Neutrophil (primary cell): ENCODE data around the gene BMP2K.
A peak's percentile ranks its signal among the peaks of the same experiment; 100 is the strongest.
"Not testable (repeated sequence)": the region's sequence is repeated elsewhere in the genome, so short reads cannot be mapped to it uniquely, and the experiment has no call there.

Experiments
- H3K27ac ChIP-seq: fragments of 200-600 bp; sonication (generic); 2 replicates; pipeline ENCODE4 v1.5.1; 2016; ENCODE audit warnings: mild to moderate bottlenecking, moderate library complexity
- H3K27me3 ChIP-seq: fragments of 200-600 bp; sonication (generic); 2 replicates; pipeline ENCODE4 v1.6.0; 2016; ENCODE audit warnings: mild to moderate bottlenecking
- H3K36me3 ChIP-seq: fragments of 200-600 bp; sonication (generic); 2 replicates; pipeline ENCODE4 v1.5.1; 2017
- H3K4me1 ChIP-seq, 2 experiments: fragments of 200-600 bp in 1 of 2; sonication (generic) in 1 of 2; 1 replicate in 1 of 2; 2 replicates in 1 of 2; pipeline versions ENCODE4 v1.5.1 to v1.6.1; 2013 to 2016; ENCODE audit warnings: low read depth in 1 of 2, low read length in 1 of 2, mild to moderate bottlenecking in 1 of 2, moderate library complexity in 1 of 2; ENCODE audit not compliant: control insufficient read depth in 1 of 2, insufficient read depth in 1 of 2
- H3K4me3 ChIP-seq, 2 experiments: fragments of 200-600 bp in 1 of 2; sonication (generic) in 1 of 2; 1 replicate in 1 of 2; 2 replicates in 1 of 2; pipeline ENCODE4 v1.5.1; 2013 to 2016; ENCODE audit warnings: low read depth in 1 of 2, low read length in 1 of 2, mild to moderate bottlenecking in 1 of 2, moderate library complexity in 1 of 2
- H3K9me3 ChIP-seq: fragments of 200-600 bp; sonication (generic); 2 replicates; pipeline ENCODE4 v1.5.1; 2016
- TF ChIP-seq, protein P1 (sequence below): fragments of 200-600 bp; sonication (generic); IDR thresholded peaks from 2 replicates; pipeline ENCODE4 v1.5.1; 2016; ENCODE audit warnings: antibody characterized with exemption

The BMP2K gene

GRCh38 chr4:78864405-78865024, 88.4 kb downstream of the BMP2K start:
- Histone ChIP-seq H3K4me1 (no peaks in the 10 kb centered on the region), H3K27me3 (no peaks in the 10 kb centered on the region), H3K27ac (no peak overlapping the region), H3K4me3 (no peak overlapping the region), H3K9me3 (no peaks in the 10 kb centered on the region), H3K36me3 (peaks cover 59% of the 10 kb centered on the region)
- TF ChIP-seq, protein P1, sequence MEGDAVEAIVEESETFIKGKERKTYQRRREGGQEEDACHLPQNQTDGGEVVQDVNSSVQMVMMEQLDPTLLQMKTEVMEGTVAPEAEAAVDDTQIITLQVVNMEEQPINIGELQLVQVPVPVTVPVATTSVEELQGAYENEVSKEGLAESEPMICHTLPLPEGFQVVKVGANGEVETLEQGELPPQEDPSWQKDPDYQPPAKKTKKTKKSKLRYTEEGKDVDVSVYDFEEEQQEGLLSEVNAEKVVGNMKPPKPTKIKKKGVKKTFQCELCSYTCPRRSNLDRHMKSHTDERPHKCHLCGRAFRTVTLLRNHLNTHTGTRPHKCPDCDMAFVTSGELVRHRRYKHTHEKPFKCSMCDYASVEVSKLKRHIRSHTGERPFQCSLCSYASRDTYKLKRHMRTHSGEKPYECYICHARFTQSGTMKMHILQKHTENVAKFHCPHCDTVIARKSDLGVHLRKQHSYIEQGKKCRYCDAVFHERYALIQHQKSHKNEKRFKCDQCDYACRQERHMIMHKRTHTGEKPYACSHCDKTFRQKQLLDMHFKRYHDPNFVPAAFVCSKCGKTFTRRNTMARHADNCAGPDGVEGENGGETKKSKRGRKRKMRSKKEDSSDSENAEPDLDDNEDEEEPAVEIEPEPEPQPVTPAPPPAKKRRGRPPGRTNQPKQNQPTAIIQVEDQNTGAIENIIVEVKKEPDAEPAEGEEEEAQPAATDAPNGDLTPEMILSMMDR, result peak; percentile 42

GRCh38 chr4:78865451-78865850, 89.3 kb downstream of the BMP2K start:
- Histone ChIP-seq H3K9me3 (no peaks in the 10 kb centered on the region), H3K36me3 (peaks cover 57% of the 10 kb centered on the region), H3K4me3 (no peak overlapping the region), H3K4me1 (no peaks in the 10 kb centered on the region), H3K27me3 (no peaks in the 10 kb centered on the region), H3K27ac (no peak overlapping the region)
- TF ChIP-seq, protein P1, result no peak

DNA sequence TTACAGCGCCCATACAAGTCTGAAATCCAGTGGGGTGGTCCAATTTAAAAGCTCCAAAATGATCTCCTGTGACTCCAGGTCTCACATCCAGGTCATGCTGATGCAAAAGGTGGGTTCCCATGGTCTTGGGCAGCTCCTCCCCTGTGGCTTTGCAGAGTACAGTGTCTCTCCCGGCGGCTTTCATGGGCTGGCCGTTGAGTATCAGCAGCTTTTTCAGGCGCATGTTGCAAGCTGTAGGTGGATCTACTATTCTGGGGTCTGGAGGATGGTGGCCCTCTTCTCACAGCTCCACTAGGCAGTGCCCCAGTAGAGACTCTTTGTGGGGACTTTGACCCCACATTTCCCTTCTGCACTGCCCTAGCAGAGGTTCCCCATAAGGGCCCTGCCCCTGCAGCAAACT, 92.6 kb downstream of the BMP2K start:
- not testable (repeated sequence) for H3K27ac ChIP-seq, H3K4me1 ChIP-seq, H3K27me3 ChIP-seq, H3K4me3 ChIP-seq, H3K9me3 ChIP-seq
- H3K36me3 ChIP-seq, result peaks cover 75% of the 10 kb centered on the region

GRCh38 chr4:78870056-78870455, 93.9 kb downstream of the BMP2K start:
- no peaks in the 10 kb centered on the region for H3K4me1 ChIP-seq
- no peak overlapping the region for H3K27ac ChIP-seq
- H3K36me3 ChIP-seq, result peaks cover 89% of the 10 kb centered on the region
- H3K4me3 ChIP-seq, result no peak overlapping the region
- no peaks in the 10 kb centered on the region for H3K27me3 ChIP-seq
- TF ChIP-seq, protein P1, result no peak
- no peaks in the 10 kb centered on the region for H3K9me3 ChIP-seq

- H3K27me3 ChIP-seq, result no peaks in the 10 kb centered on the region
- TF ChIP-seq, protein P1, result no peak
- H3K9me3 ChIP-seq, result no peaks in the 10 kb centered on the region
- H3K36me3 ChIP-seq, result peaks cover 88% of the 10 kb centered on the region
- no peak overlapping the region for H3K27ac ChIP-seq
- H3K4me1 ChIP-seq, result no peaks in the 10 kb centered on the region
- H3K4me3 ChIP-seq, result no peak overlapping the region
These were observed 100.6 kb downstream of the BMP2K start for GRCh38 chr4:78876568-78877320.

GRCh38 chr4:78878031-78878430, 101.9 kb downstream of the BMP2K start:
- Histone ChIP-seq H3K27ac (no peak overlapping the region), H3K4me1 (no peaks in the 10 kb centered on the region), H3K4me3 (no peak overlapping the region), H3K36me3 (peaks cover 77% of the 10 kb centered on the region), H3K9me3 (no peaks in the 10 kb centered on the region), H3K27me3 (no peaks in the 10 kb centered on the region)
- TF ChIP-seq, protein P1, result no peak
